H9 (cell line): ENCODE measurements around the gene WNT10A. TPM values are rescaled to one million over a fixed set of nuclear protein-coding genes. Genes with fewer than 3 reads are reported as not detected.

Source experiments
- DNase-seq: peaks from one replicate; pipeline ENCODE4 v3.0.0-alpha.2; 2017
- H2AFZ ChIP-seq: one replicate; pipeline ENCODE4 v1.6.1; 2013; ENCODE audit warnings: mild to moderate bottlenecking, low read length, control low read depth, moderate library complexity
- H2AK5ac ChIP-seq: 2 replicates; pipeline ENCODE4 v1.6.1; 2013; ENCODE audit warnings: low read length, control low read depth, mixed read lengths; ENCODE audit not compliant: insufficient read length
- H2BK120ac ChIP-seq: one replicate; pipeline ENCODE4 v1.6.1; 2013; ENCODE audit warnings: low read depth, mild to moderate bottlenecking, low read length, control low read depth, inconsistent platforms; ENCODE audit not compliant: poor library complexity, severe bottlenecking
- H2BK12ac ChIP-seq: 2 replicates; pipeline ENCODE4 v1.6.1; 2013; ENCODE audit warnings: low read length, control low read depth, mixed read lengths, low read depth; ENCODE audit not compliant: insufficient read length
- H2BK15ac ChIP-seq: 2 replicates; pipeline ENCODE4 v1.6.1; 2013; ENCODE audit warnings: low read depth, low read length, control low read depth
- H2BK20ac ChIP-seq: one replicate; pipeline ENCODE4 v1.6.1; 2013; ENCODE audit warnings: low read depth, mild to moderate bottlenecking, low read length, control low read depth, inconsistent platforms; ENCODE audit not compliant: poor library complexity, severe bottlenecking
- H2BK5ac ChIP-seq: 2 replicates; pipeline ENCODE4 v1.6.1; 2013; ENCODE audit warnings: low read length, control low read depth, mixed read lengths; ENCODE audit not compliant: insufficient read length
- H3K14ac ChIP-seq: 2 replicates; pipeline ENCODE4 v1.6.1; 2013; ENCODE audit warnings: low read length, control low read depth; ENCODE audit not compliant: insufficient read depth
- H3K18ac ChIP-seq: 2 replicates; pipeline ENCODE4 v1.6.1; 2013; ENCODE audit warnings: low read depth, mild to moderate bottlenecking, mixed read lengths, low read length, control low read depth; ENCODE audit not compliant: insufficient read length
- H3K23ac ChIP-seq: 2 replicates; pipeline ENCODE4 v1.6.1; 2013; ENCODE audit warnings: low read length, control low read depth, mixed read lengths, low read depth; ENCODE audit not compliant: insufficient read length
- H3K23me2 ChIP-seq: 2 replicates; pipeline ENCODE4 v1.6.1; 2013; ENCODE audit warnings: low read depth, mild to moderate bottlenecking, mixed read lengths, low read length, control low read depth; ENCODE audit not compliant: insufficient read length, poor library complexity, severe bottlenecking
- H3K27ac ChIP-seq: 2 replicates; pipeline ENCODE4 v1.5.1; 2013; ENCODE audit warnings: low read length, control low read depth, mixed read lengths, low read depth; ENCODE audit not compliant: insufficient read length
- H3K27me3 ChIP-seq: 2 replicates; pipeline ENCODE4 v1.6.1; 2013; ENCODE audit warnings: low read length, control low read depth, inconsistent platforms; ENCODE audit not compliant: insufficient read depth
- H3K4ac ChIP-seq: 2 replicates; pipeline ENCODE4 v1.6.1; 2013; ENCODE audit warnings: low read depth, mild to moderate bottlenecking, control low read depth, inconsistent platforms, low read length, moderate library complexity
- H3K4me1 ChIP-seq: 2 replicates; pipeline ENCODE4 v1.6.1; 2013; ENCODE audit warnings: low read length, control low read depth, inconsistent platforms; ENCODE audit not compliant: insufficient read depth
- H3K4me2 ChIP-seq: 2 replicates; pipeline ENCODE4 v1.6.1; 2013; ENCODE audit warnings: low read length, control low read depth, mixed read lengths; ENCODE audit not compliant: insufficient read length, insufficient read depth
- H3K56ac ChIP-seq: 2 replicates; pipeline ENCODE4 v1.6.1; 2013; ENCODE audit warnings: low read depth, mild to moderate bottlenecking, mixed read lengths, low read length, control low read depth; ENCODE audit not compliant: insufficient read length
- H3K79me1 ChIP-seq: 2 replicates; pipeline ENCODE4 v1.6.1; 2013; ENCODE audit warnings: low read depth, mild to moderate bottlenecking, moderate library complexity, low read length, control low read depth, inconsistent platforms; ENCODE audit not compliant: insufficient read depth, poor library complexity, severe bottlenecking
- H3K79me2 ChIP-seq: 2 replicates; pipeline ENCODE4 v1.6.1; 2013; ENCODE audit warnings: low read length, control low read depth, inconsistent platforms; ENCODE audit not compliant: insufficient read depth
- H3K9ac ChIP-seq: 2 replicates; pipeline ENCODE4 v1.6.1; 2013; ENCODE audit warnings: low read length, control low read depth, mixed read lengths; ENCODE audit not compliant: insufficient read length; ENCODE audit errors: extremely low read depth
- H3K9me3 ChIP-seq: one replicate; pipeline ENCODE4 v1.6.1; 2013; ENCODE audit warnings: low read depth, low read length, inconsistent platforms; ENCODE audit not compliant: control insufficient read depth
- H3T11ph ChIP-seq: one replicate; pipeline ENCODE4 v1.6.1; 2013; ENCODE audit warnings: mild to moderate bottlenecking, low read length, control low read depth, inconsistent platforms
- H4K20me1 ChIP-seq: one replicate; pipeline ENCODE4 v1.6.1; 2013; ENCODE audit not compliant: control insufficient read depth, insufficient read length, insufficient read depth
- H4K5ac ChIP-seq: 2 replicates; pipeline ENCODE4 v1.6.1; 2013; ENCODE audit warnings: low read depth, mild to moderate bottlenecking, mixed read lengths, low read length, control low read depth; ENCODE audit not compliant: insufficient read length
- H4K8ac ChIP-seq: replicated peaks from 2 replicates; pipeline ENCODE4 v1.6.1; 2013; ENCODE audit warnings: low read length, control low read depth, mixed read lengths, low read depth; ENCODE audit not compliant: insufficient read length
- H4K91ac ChIP-seq: 2 replicates; pipeline ENCODE4 v1.6.1; 2013; ENCODE audit warnings: low read depth, mild to moderate bottlenecking, moderate library complexity, mixed read lengths, low read length, control low read depth; ENCODE audit not compliant: insufficient read length
- H3K27ac Mint-ChIP-seq, 3 experiments: 2 replicates in 2 of 3; 3 replicates in 1 of 3; pipeline ENCODE4 v1.8.0; 2020 to 2021; ENCODE audit warnings: mixed read lengths in 3 of 3, mild to moderate bottlenecking in 1 of 3, moderate library complexity in 1 of 3
- H3K27me3 Mint-ChIP-seq: 2 replicates; pipeline ENCODE4 v1.8.0; 2021; ENCODE audit warnings: low read depth, mild to moderate bottlenecking, moderate library complexity, mixed read lengths
- H3K36me3 Mint-ChIP-seq, 3 experiments: 2 replicates in 2 of 3; 3 replicates in 1 of 3; pipeline ENCODE4 v1.8.0; 2020 to 2021; ENCODE audit warnings: low read depth in 3 of 3, mixed read lengths in 3 of 3; ENCODE audit not compliant: insufficient read depth in 1 of 3
- H3K4me1 Mint-ChIP-seq, 2 experiments: 2 replicates each; pipeline ENCODE4 v1.8.0; 2020; ENCODE audit warnings: mixed read lengths in 2 of 2
- H3K4me3 Mint-ChIP-seq, 2 experiments: 2 replicates in 1 of 2; 3 replicates in 1 of 2; pipeline ENCODE4 v1.8.0; 2020 to 2021; ENCODE audit warnings: mild to moderate bottlenecking in 2 of 2, mixed read lengths in 2 of 2, moderate library complexity in 1 of 2
- H3K9me3 Mint-ChIP-seq, 2 experiments: 2 replicates in 1 of 2; 3 replicates in 1 of 2; pipeline ENCODE4 v1.8.0; 2020; ENCODE audit warnings: mild to moderate bottlenecking in 2 of 2, mixed read lengths in 2 of 2, moderate library complexity in 1 of 2
- whole genome bisulfite sequencing: extraction: QIAGEN DNeasy Blood & Tissue Kit; methylation state at CpG from one replicate; pipeline ENCODE4 v1.1.7; 2013; ENCODE audit warnings: missing lambda C conversion rate, low lambda C conversion rate, mixed read lengths; ENCODE audit not compliant: insufficient read length; ENCODE audit errors: extremely low coverage; 5-methylcytosine and 5-hydroxymethylcytosine counted together
- total RNA-seq: library from RNA; stranded (reverse); gene quantifications from 2 replicates; pipeline ENCODE4 v1.2.1, GENCODE V29; 2021
- TF ChIP-seq, protein P1 (sequence below): fragments of 200-600 bp; sonication (generic); conservative IDR thresholded peaks from 3 replicates; pipeline ENCODE4 v1.8.0; 2021; ENCODE audit warnings: antibody characterized with exemption, mild to moderate bottlenecking

Gene WNT10A
- total RNA-seq, 1 experiment from 2014 or later: not detected

DNA sequence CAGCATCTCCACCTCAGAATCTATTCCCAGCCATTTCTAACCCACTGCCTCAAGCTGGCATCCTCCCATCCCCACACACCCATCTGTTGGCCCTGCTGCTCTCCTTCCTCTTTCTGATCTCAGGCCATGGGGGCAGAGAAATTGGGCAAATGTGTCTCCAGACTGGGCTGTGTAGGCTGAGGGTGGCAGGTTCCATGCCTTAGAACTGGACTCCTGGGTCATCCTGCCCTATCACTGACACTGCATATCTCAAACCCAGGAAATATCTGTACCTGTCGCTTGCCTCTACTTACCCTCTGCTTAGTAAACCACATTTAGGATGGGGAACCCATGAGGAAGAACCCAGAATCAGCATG is 1.8 kb downstream of the WNT10A start:
- Histone ChIP-seq H2AK5ac (no peak overlapping the region), H3K9ac (no peak overlapping the region), H4K91ac (no peak overlapping the region), H3K4ac (no peak overlapping the region), H3K4me2 (no peak overlapping the region), H3K79me2 (no peaks in the 10 kb centered on the region), H2AFZ (no peak overlapping the region), H3K23me2 (no peaks in the 10 kb centered on the region), H4K5ac (no peak overlapping the region), H2BK120ac (no peak overlapping the region), H3K14ac (no peak overlapping the region), H4K8ac (no peak overlapping the region), H3K9me3 (no peaks in the 10 kb centered on the region), H2BK5ac (no peak overlapping the region), H2BK12ac (no peak overlapping the region), H3K27me3 (peaks cover 88% of the 10 kb centered on the region), H2BK15ac (no peak overlapping the region), H3K27ac (no peak overlapping the region), H3K18ac (no peak overlapping the region), H3T11ph (no peak overlapping the region), H3K4me1 (no peaks in the 10 kb centered on the region), H2BK20ac (no peak overlapping the region), H3K56ac (no peak overlapping the region), H3K79me1 (no peaks in the 10 kb centered on the region), H4K20me1 (peaks cover 2% of the 10 kb centered on the region), H3K23ac (no peak overlapping the region)
- Mint-ChIP-seq H3K4me1 (peaks cover 17 to 28% of the 10 kb centered on the region in 2 experiments), H3K9me3 (peaks cover 2 to 5% of the 10 kb centered on the region in 2 experiments; a peak in 4 of 5 replicates), H3K27ac (no peak overlapping the region), H3K36me3 (no peaks in the 10 kb centered on the region; a peak in 1 of 7 replicates), H3K27me3 (peaks cover 96% of the 10 kb centered on the region), H3K4me3 (no peak overlapping the region)
- TF ChIP-seq, protein P1, sequence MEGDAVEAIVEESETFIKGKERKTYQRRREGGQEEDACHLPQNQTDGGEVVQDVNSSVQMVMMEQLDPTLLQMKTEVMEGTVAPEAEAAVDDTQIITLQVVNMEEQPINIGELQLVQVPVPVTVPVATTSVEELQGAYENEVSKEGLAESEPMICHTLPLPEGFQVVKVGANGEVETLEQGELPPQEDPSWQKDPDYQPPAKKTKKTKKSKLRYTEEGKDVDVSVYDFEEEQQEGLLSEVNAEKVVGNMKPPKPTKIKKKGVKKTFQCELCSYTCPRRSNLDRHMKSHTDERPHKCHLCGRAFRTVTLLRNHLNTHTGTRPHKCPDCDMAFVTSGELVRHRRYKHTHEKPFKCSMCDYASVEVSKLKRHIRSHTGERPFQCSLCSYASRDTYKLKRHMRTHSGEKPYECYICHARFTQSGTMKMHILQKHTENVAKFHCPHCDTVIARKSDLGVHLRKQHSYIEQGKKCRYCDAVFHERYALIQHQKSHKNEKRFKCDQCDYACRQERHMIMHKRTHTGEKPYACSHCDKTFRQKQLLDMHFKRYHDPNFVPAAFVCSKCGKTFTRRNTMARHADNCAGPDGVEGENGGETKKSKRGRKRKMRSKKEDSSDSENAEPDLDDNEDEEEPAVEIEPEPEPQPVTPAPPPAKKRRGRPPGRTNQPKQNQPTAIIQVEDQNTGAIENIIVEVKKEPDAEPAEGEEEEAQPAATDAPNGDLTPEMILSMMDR: no peak
- whole genome bisulfite sequencing: no CpG with 5 or more reads among the region's 1 CpG
- no peak for DNase-seq
